SU-DHL-6 (cell line): Measurements from ENCODE around the gene POU3F3.

ENCODE experiments used
- EZH2phosphoT487 ChIP-seq: fragments of 200-600 bp; sonication (generic), shearing (Covaris generic); conservative IDR thresholded peaks from 2 replicates; pipeline ENCODE4 v1.6.1; 2018; ENCODE audit warnings: mild to moderate bottlenecking, antibody characterized with exemption, low read length, moderate library complexity, mixed read lengths
- TF ChIP-seq, protein P1 (sequence below): fragments of 200-600 bp; sonication (generic); IDR thresholded peaks from one replicate; pipeline ENCODE4 v1.5.1; 2017; ENCODE audit warnings: antibody characterized with exemption, mild to moderate bottlenecking, low read length, moderate library complexity; ENCODE audit not compliant: insufficient read depth, poor library complexity, severe bottlenecking

DNA sequence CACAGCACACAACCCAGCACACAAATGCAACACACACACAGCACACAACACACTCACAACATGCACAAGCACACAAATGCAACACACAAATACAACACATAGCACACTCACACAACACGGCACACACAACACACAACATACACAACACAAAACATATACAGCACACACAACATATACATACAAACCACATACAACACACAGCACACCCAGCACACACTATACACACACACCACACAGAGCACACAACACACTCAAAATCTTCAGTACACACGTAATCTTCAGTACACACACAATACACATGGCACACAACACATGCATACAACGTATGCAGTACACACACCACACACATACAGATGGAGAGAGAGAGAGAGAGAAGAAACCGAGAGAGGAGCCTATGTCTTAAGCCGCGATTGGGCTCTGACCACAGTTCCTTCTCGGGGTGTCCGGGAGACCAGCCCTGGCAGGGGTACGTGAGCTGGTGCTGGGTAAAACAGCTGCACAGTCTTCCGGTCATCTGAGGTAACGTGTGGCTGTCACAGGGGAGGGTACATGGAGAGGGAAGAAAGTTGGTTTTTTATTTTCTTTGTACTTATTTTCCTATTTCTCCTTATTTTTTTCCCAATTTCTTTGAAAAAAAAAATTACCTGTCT, 25.1 kb downstream of the POU3F3 start:
- TF ChIP-seq, protein P1, sequence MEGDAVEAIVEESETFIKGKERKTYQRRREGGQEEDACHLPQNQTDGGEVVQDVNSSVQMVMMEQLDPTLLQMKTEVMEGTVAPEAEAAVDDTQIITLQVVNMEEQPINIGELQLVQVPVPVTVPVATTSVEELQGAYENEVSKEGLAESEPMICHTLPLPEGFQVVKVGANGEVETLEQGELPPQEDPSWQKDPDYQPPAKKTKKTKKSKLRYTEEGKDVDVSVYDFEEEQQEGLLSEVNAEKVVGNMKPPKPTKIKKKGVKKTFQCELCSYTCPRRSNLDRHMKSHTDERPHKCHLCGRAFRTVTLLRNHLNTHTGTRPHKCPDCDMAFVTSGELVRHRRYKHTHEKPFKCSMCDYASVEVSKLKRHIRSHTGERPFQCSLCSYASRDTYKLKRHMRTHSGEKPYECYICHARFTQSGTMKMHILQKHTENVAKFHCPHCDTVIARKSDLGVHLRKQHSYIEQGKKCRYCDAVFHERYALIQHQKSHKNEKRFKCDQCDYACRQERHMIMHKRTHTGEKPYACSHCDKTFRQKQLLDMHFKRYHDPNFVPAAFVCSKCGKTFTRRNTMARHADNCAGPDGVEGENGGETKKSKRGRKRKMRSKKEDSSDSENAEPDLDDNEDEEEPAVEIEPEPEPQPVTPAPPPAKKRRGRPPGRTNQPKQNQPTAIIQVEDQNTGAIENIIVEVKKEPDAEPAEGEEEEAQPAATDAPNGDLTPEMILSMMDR, result no peak
- no peak for TF ChIP-seq EZH2phosphoT487
